Measurements from ENCODE around the gene DPYD.

Gene DPYD

DNA sequence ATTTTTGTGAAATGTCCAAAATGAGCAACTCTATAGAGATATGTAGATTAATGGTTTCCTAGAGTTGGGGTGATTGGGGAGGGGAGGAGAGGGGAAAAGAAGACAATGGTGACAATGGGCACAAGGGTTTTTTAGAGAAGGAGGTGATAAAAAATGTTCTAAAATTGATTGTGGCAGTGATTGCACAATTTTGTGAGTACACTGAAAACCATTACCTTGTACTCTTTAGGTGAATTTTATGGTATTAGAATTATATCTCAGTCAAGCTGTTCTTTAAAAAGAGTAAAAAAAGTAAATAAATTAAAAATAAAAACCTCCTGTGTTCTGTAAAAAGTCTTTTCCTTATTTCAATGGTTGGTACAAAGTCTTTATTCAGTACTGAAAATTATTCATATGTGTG lies 869.0 kb downstream of the DPYD start:
- TF ChIP-seq, protein P1, sequence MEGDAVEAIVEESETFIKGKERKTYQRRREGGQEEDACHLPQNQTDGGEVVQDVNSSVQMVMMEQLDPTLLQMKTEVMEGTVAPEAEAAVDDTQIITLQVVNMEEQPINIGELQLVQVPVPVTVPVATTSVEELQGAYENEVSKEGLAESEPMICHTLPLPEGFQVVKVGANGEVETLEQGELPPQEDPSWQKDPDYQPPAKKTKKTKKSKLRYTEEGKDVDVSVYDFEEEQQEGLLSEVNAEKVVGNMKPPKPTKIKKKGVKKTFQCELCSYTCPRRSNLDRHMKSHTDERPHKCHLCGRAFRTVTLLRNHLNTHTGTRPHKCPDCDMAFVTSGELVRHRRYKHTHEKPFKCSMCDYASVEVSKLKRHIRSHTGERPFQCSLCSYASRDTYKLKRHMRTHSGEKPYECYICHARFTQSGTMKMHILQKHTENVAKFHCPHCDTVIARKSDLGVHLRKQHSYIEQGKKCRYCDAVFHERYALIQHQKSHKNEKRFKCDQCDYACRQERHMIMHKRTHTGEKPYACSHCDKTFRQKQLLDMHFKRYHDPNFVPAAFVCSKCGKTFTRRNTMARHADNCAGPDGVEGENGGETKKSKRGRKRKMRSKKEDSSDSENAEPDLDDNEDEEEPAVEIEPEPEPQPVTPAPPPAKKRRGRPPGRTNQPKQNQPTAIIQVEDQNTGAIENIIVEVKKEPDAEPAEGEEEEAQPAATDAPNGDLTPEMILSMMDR (IDR thresholded peaks at IDR 0.05): no peak
- H3K27ac ChIP-seq: no peak overlapping the region
- no peak for DNase-seq
- H3K4me3 ChIP-seq: no peak overlapping the region
- intact Hi-C loops (cut with DNase I; ENCODE audit: low total_unique reads): loop anchor here (10.0 kb wide), 1 partner anchor 1013 kb away; no protein-coding TSS in a partner anchor
- no peaks in the 10 kb centered on the region for H3K36me3 ChIP-seq
- H3K27me3 ChIP-seq: no peaks in the 10 kb centered on the region
- peaks cover 0 to 8% (median 5%) of the 10 kb centered on the region in 3 donors for H3K9me3 ChIP-seq
- no peaks in the 10 kb centered on the region for H3K4me1 ChIP-seq

DNA sequence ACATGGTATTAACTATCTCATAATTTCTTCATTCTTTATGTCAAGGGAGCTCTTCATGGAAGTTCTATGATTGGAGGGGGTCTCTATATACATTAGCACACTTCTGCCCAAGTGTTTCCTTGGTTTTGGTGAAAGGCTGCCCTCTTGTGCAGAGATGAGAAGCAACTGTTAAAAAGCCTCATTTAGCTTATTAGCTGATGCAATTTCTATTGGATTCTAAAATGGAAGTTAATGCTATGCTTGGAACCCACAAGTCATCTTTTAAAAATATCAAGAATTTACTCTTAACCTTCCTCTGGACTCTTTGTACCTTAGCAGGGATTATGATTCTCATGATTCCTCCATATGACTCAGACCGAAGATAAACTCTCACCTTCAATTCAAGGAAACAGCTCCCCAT lies 870.3 kb downstream of the DPYD start:
- no peaks in the 10 kb centered on the region for H3K36me3 ChIP-seq
- no peak for DNase-seq
- TF ChIP-seq, protein P1 (IDR thresholded peaks at IDR 0.05): peak in 1 of 2 experiments; percentile 7
- H3K27ac ChIP-seq: no peak overlapping the region
- no peaks in the 10 kb centered on the region for H3K4me1 ChIP-seq
- intact Hi-C loops (cut with DNase I; ENCODE audit: low total_unique reads): loop anchor here (10.0 kb wide), 1 partner anchor 1014 kb away; no protein-coding TSS in a partner anchor
- no peak overlapping the region for H3K4me3 ChIP-seq
- no peaks in the 10 kb centered on the region for H3K9me3 ChIP-seq
- no peaks in the 10 kb centered on the region for H3K27me3 ChIP-seq

DNA sequence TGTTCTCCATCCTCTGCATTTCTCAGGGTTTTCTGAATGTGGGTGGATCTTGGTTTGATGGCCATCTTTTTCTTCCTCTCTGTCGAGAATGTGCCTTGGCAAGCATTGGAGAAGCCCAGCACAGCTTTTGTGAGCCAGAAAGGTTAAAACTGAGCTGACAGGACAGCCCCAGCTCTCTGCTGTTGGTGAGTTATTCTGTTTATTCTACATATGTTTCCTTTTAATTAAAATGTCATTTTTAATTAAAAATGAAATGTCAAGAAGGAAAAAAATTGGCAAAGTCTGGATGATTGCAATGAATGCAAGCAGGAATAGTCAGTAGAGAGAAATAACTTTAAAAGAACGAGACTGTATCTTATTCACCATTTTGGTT lies 873.4 kb downstream of the DPYD start:
- TF ChIP-seq, protein P1 (IDR thresholded peaks at IDR 0.05): no peak
- Histone ChIP-seq H3K9me3 (peaks cover 0 to 15% (median 3%) of the 10 kb centered on the region in 3 donors), H3K36me3 (no peaks in the 10 kb centered on the region), H3K4me1 (no peaks in the 10 kb centered on the region), H3K27ac (no peak overlapping the region), H3K27me3 (no peaks in the 10 kb centered on the region), H3K4me3 (no peak overlapping the region)
- intact Hi-C loops (cut with DNase I; ENCODE audit: low total_unique reads): no loop called here
- DNase-seq: no peak

DNA sequence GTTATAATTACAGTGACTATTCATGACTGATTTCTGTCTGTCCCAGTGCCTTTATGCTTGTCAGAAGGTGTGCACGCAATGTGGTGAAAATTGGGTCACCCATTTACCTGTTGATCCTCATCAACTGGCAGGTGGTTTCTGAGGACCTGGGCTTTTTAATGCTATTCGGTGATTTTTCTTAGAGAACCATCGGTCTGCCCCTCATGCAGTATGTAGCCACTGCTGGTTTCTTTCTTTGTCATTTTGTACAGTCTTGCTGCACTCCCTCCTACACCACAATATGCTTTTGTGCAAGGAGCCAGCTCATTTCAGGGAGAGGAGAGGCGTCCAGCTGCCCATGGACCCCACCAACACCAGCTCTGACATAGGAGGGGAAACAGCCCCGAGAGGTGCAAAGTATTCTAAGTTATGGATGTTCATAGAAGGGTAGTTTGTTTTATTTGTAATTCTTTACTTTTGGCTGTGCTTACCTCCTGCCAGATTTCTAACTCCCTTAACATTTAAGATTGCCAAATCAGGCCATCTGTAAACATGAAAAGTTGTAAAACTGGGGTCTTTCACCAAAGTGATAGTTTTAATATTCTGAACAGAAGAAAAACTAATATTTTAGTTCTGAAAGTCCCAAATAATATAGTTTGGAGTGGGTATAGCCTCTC lies 873.9 kb downstream of the DPYD start:
- H3K27ac ChIP-seq: no peak overlapping the region
- intact Hi-C loops (cut with DNase I; ENCODE audit: low total_unique reads): no loop called here
- peaks cover 0 to 20% (median 3%) of the 10 kb centered on the region in 3 donors for H3K9me3 ChIP-seq
- TF ChIP-seq, protein P1 (IDR thresholded peaks at IDR 0.05): no peak
- H3K36me3 ChIP-seq: no peaks in the 10 kb centered on the region
- H3K4me1 ChIP-seq: no peaks in the 10 kb centered on the region
- DNase-seq: no peak
- no peak overlapping the region for H3K4me3 ChIP-seq
- H3K27me3 ChIP-seq: no peaks in the 10 kb centered on the region

DNA sequence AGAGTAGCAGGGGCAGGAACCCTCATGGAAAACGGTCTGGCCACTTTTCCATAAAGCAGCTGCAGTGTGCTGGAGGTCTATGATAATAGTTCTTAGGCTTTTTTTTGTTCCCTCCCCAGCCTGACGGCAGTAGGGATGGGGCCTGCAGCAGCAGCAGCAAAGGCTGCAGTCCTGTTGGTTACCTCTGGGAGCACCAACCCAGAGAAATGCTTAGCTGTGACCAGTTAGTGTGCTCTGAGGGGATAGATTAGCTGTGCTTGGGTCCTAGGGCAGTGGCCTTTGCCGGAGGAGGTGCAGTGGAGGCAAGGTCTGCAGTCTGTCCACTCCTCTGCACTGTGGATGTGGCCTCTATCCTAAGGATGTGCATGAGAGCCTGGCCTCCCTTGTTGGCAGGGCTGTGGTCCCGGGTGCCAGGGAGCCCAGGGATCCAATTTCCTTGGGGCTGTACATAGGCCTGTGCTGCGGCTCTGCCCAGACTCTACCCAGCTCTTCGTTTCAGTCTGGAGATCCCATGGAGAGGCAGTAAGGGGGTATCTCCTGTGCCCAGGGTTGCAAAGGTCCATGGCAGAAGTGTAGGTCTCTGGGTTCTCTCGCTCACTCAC lies 876.6 kb downstream of the DPYD start:
- Histone ChIP-seq H3K9me3 (peaks cover 0 to 22% (median 3%) of the 10 kb centered on the region in 3 donors), H3K4me3 (no peak overlapping the region), H3K27ac (no peak overlapping the region), H3K36me3 (no peaks in the 10 kb centered on the region), H3K4me1 (no peaks in the 10 kb centered on the region), H3K27me3 (no peaks in the 10 kb centered on the region)
- intact Hi-C loops (cut with DNase I; ENCODE audit: low total_unique reads): no loop called here
- TF ChIP-seq, protein P1 (IDR thresholded peaks at IDR 0.05): no peak
- DNase-seq: no peak
